Panc1 (cell line): ENCODE data around the gene MCAM. TPM values are rescaled to one million over a fixed set of nuclear protein-coding genes. Genes with fewer than 3 reads are reported as not detected.

Experiments
- ATAC-seq: fragments of 200-7000 bp; cut with Tn5 transposase; 2 replicates; pipeline ENCODE4 v1.9.1; 2020; ENCODE audit warnings: mild to moderate bottlenecking, moderate library complexity
- BruUV-seq: library from RNA; stranded (reverse); fragments of 400-500 nt; replicated peaks from 2 replicates; lab custom pipeline; 2021; lab: Mats Ljungman, UMichigan
- CTCF ChIA-PET: fragments of 300-600 bp; sonication (Branson Sonifier 250); formaldehyde crosslinking; loops from one replicate; lab custom pipeline; 2022; ENCODE audit warnings: antibody characterized with exemption; lab: Charles Lee
- POLR2A ChIA-PET: fragments of 300-600 bp; sonication (Branson Sonifier 250); formaldehyde crosslinking; loops from one replicate; lab custom pipeline; 2022; ENCODE audit warnings: antibody characterized with exemption; lab: Charles Lee
- DNase-seq: peaks from one replicate; pipeline ENCODE4 v3.0.0-alpha.2; 2010; ENCODE audit warnings: low read depth, low spot score
- H3K27ac ChIP-seq: 2 replicates; pipeline ENCODE4 v1.5.1; 2011; ENCODE audit warnings: mild to moderate bottlenecking, low read length, inconsistent platforms
- H3K27me3 ChIP-seq: fragments of 200-500 bp; sonication (Bioruptor generic); 2 replicates; pipeline ENCODE4 v1.6.0; 2014; ENCODE audit warnings: low read length, inconsistent platforms; ENCODE audit not compliant: control insufficient read depth, insufficient read depth
- H3K36me3 ChIP-seq: fragments of 200-500 bp; sonication (Bioruptor generic); 2 replicates; pipeline ENCODE4 v1.5.1; 2014; ENCODE audit warnings: inconsistent platforms, mild to moderate bottlenecking, low read length, moderate library complexity; ENCODE audit not compliant: control insufficient read depth, insufficient read depth
- H3K4me1 ChIP-seq: 2 replicates; pipeline ENCODE4 v1.5.1; 2011; ENCODE audit warnings: inconsistent platforms, mild to moderate bottlenecking, low read length, moderate library complexity; ENCODE audit not compliant: control insufficient read depth, insufficient read depth
- H3K4me3 ChIP-seq, 2 experiments: 2 replicates each; pipeline ENCODE4 v1.5.1; 2011 to 2012; ENCODE audit warnings: low read depth in 2 of 2, low read length in 2 of 2, mild to moderate bottlenecking in 2 of 2, inconsistent platforms in 1 of 2, moderate library complexity in 1 of 2
- H3K9me3 ChIP-seq: fragments of 200-500 bp; sonication (Bioruptor generic); 2 replicates; pipeline ENCODE4 v1.5.1; 2014; ENCODE audit warnings: low read depth, mild to moderate bottlenecking, inconsistent platforms, low read length, moderate library complexity; ENCODE audit not compliant: control insufficient read depth, insufficient read depth
- POLR2AphosphoS5 ChIP-seq: IDR thresholded peaks from 2 replicates; pipeline ENCODE4 v1.6.1; 2012; ENCODE audit warnings: mild to moderate bottlenecking, low read depth, low read length, moderate library complexity
- SIN3A ChIP-seq: IDR thresholded peaks from 2 replicates; pipeline ENCODE4 v1.6.1; 2012; ENCODE audit warnings: low read depth, mild to moderate bottlenecking, low read length, moderate library complexity, borderline replicate concordance; ENCODE audit not compliant: insufficient read depth
- TCF7L2 ChIP-seq: IDR thresholded peaks from 2 replicates; pipeline ENCODE4 v1.6.1; 2011; ENCODE audit warnings: mild to moderate bottlenecking, low read depth, low read length, inconsistent platforms
- in situ Hi-C: cut with HindIII; loops from 2 replicates; pipeline ENCODE4 v1.10.0; 2016; ENCODE audit warnings: low sequenced_read_pairs, low pct_unique_long_range_greater_than_20kb
- intact Hi-C: fragments of 100-400 bp; cut with micrococcal nuclease; formaldehyde crosslinking; loops from one replicate; pipeline ENCODE4 v1.10.0; 2022; ENCODE audit not compliant: unreplicated experiment
- total RNA-seq: library from RNA; stranded (reverse); gene quantifications from one replicate; pipeline ENCODE4 v1.2.1, GENCODE V29; 2021; ENCODE audit not compliant: unreplicated experiment
- TF ChIP-seq, protein P1 (sequence below), 2 experiments: IDR thresholded peaks; 2 replicates each; pipeline ENCODE4 v1.6.1; 2011 to 2012; ENCODE audit warnings: low read depth in 2 of 2, control low read depth in 1 of 2, low read length in 1 of 2, mild to moderate bottlenecking in 1 of 2, moderate library complexity in 1 of 2; ENCODE audit not compliant: insufficient read depth in 1 of 2
- TF ChIP-seq, protein P2 (sequence below): fragments of 450-650 bp; IDR thresholded peaks from 2 replicates; pipeline ENCODE4 v1.5.1; 2017; ENCODE audit warnings: mild to moderate bottlenecking

MCAM gene
- total RNA-seq, 1 experiment from 2014 or later: 27.2 TPM

DNA sequence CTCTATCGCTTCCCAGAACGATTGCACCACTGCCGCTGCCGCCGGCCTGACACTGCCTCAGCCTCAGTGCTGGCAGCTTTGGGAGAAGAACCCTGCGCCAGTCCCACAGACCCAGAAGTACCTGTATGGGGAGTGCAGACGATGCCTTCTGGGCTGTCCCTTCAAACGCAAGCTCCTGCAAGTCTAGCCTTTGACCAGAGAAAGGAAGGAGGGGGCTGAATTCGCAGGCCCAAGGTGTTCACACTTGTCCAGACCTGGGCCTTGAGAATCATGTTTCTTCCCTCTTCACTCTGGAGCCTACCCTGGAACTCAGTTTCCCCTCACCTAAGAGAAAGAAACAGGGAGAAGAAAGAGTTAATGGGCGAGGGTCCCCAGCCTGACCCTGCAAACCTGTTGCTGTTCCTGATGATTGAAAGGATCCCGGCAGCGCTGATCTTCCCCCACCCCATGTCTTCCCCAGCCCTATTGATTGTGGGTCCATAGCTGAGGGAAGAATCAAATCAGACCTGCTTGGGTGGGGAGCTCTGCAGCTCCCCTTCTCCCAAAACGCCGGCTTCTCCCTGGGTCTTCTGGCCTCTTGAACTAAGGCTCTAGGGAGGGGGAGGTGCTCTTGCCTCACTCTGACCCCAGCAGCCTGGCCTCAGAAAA is 786 bp upstream of the MCAM start:
- POLR2A ChIA-PET: no interaction called here
- Histone ChIP-seq H3K36me3 (no peaks in the 10 kb centered on the region), H3K4me3 (peak overlapping the region; percentile 9 to 24; a peak in 2 of 4 replicates), H3K27me3 (no peaks in the 10 kb centered on the region), H3K9me3 (no peaks in the 10 kb centered on the region), H3K4me1 (peaks cover 52% of the 10 kb centered on the region), H3K27ac (0 out of 2 replicates have a peak overlapping the region, but pooled peaks have one; percentile 24)
- BruUV-seq: no TSS peak
- TF ChIP-seq POLR2AphosphoS5: no peak
- no peak for TF ChIP-seq SIN3A
- no peak for TF ChIP-seq TCF7L2
- TF ChIP-seq, protein P1, sequence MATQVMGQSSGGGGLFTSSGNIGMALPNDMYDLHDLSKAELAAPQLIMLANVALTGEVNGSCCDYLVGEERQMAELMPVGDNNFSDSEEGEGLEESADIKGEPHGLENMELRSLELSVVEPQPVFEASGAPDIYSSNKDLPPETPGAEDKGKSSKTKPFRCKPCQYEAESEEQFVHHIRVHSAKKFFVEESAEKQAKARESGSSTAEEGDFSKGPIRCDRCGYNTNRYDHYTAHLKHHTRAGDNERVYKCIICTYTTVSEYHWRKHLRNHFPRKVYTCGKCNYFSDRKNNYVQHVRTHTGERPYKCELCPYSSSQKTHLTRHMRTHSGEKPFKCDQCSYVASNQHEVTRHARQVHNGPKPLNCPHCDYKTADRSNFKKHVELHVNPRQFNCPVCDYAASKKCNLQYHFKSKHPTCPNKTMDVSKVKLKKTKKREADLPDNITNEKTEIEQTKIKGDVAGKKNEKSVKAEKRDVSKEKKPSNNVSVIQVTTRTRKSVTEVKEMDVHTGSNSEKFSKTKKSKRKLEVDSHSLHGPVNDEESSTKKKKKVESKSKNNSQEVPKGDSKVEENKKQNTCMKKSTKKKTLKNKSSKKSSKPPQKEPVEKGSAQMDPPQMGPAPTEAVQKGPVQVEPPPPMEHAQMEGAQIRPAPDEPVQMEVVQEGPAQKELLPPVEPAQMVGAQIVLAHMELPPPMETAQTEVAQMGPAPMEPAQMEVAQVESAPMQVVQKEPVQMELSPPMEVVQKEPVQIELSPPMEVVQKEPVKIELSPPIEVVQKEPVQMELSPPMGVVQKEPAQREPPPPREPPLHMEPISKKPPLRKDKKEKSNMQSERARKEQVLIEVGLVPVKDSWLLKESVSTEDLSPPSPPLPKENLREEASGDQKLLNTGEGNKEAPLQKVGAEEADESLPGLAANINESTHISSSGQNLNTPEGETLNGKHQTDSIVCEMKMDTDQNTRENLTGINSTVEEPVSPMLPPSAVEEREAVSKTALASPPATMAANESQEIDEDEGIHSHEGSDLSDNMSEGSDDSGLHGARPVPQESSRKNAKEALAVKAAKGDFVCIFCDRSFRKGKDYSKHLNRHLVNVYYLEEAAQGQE (IDR thresholded peaks at IDR 0.05; ENCODE audit: insufficient read depth in 1 of 2, low read depth in 2 of 2, low read length in 1 of 2): no peak
- TF ChIP-seq, protein P2, sequence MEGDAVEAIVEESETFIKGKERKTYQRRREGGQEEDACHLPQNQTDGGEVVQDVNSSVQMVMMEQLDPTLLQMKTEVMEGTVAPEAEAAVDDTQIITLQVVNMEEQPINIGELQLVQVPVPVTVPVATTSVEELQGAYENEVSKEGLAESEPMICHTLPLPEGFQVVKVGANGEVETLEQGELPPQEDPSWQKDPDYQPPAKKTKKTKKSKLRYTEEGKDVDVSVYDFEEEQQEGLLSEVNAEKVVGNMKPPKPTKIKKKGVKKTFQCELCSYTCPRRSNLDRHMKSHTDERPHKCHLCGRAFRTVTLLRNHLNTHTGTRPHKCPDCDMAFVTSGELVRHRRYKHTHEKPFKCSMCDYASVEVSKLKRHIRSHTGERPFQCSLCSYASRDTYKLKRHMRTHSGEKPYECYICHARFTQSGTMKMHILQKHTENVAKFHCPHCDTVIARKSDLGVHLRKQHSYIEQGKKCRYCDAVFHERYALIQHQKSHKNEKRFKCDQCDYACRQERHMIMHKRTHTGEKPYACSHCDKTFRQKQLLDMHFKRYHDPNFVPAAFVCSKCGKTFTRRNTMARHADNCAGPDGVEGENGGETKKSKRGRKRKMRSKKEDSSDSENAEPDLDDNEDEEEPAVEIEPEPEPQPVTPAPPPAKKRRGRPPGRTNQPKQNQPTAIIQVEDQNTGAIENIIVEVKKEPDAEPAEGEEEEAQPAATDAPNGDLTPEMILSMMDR: no peak
- no peak; the same call in 1 of the 2 replicates for ATAC-seq
- CTCF ChIA-PET: interaction anchor here (0.5 to 1.1 kb wide), 2 partner anchors 157 to 223 kb away, joined by 3 to 4 read pairs; a partner anchor contains a TSS
- no peak for DNase-seq
- in situ Hi-C loops (no loop called here), intact Hi-C loops (no loop called here)

DNA sequence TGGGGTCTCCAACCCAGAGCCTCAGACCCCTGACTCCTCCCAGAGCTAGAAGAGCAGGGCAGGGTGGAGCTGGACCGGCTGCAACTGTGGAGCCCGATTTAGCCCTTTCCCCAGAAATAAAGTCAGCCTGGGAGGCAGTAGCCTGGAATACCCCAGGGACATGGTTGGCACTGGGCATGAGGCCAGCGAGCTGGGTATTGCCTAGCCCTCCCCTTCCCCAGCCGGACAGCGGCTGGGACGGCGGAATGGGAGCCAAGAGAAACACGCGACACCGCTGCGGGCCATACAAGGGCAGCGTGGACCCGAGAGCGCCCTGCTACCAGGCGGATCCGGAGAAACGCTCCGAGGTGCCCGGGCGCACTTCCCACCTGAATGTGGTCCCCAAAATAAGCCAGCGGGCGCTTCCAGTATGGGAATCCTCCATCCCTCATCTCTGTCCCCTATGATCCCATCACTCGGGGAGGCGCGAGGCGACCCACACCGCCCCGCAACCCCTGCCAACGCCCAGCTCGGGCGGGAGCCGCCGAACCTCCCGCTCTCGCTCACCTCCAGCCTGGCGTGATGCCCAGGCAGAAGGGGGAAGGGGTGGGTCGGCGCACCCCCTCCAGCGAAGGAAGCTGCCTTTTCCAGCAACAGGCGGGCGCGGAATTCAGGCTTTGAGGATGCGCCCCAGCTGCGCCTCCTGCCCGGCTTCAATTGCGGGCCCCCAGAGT is 758 bp downstream of the MCAM start:
- ChIA-PET POLR2A (no interaction called here), CTCF (interaction anchor here (0.6 to 0.7 kb wide), 2 partner anchors 158 to 423 kb away, joined by 3 to 5 read pairs; no protein-coding TSS in a partner anchor)
- intact Hi-C loops (no loop called here), in situ Hi-C loops (no loop called here)
- Histone ChIP-seq H3K36me3 (no peaks in the 10 kb centered on the region), H3K27ac (peak overlapping the region; percentile 40; the same call in 1 of the 2 replicates), H3K4me3 (peak overlapping the region; percentile 47 to 62), H3K4me1 (peaks cover 48% of the 10 kb centered on the region), H3K27me3 (no peaks in the 10 kb centered on the region), H3K9me3 (no peaks in the 10 kb centered on the region)
- BruUV-seq: no TSS peak
- ATAC-seq (no peak), DNase-seq (no peak)
- no peak for TF ChIP-seq POLR2AphosphoS5
- no peak for TF ChIP-seq SIN3A
- TF ChIP-seq, protein P2: no peak
- TF ChIP-seq, protein P1 (IDR thresholded peaks at IDR 0.05; ENCODE audit: insufficient read depth in 1 of 2, low read depth in 2 of 2, low read length in 1 of 2): no peak
